GM18526 (cell line): ENCODE data around the gene LPO.

ENCODE experiments used
- POLR2A ChIP-seq: IDR thresholded peaks from 3 replicates; pipeline ENCODE4 v1.6.1; 2011; ENCODE audit not compliant: insufficient read length; ENCODE audit errors: extremely low read depth

The LPO gene

GRCh38 chr17:58238147-58238634 is at the start of gene LPO:
TSS of gene LPO (plus strand) at chr17:58238584. CDS start at chr17:58242980, 4,396 bp downstream.
- TF ChIP-seq POLR2A = no peak

GRCh38 chr17:58189436-58190146 is 48.8 kb upstream of the LPO start:
- TF ChIP-seq POLR2A = no peak

GRCh38 chr17:58191241-58191896 is 47.0 kb upstream of the LPO start:
- no peak for TF ChIP-seq POLR2A

- no peak for TF ChIP-seq POLR2A
Measured at GRCh38 chr17:58192612-58193011, 45.8 kb upstream of the LPO start, which contains the start of gene EPX. TSS of gene EPX (plus strand) at chr17:58192726. CDS start at chr17:58192847, 121 bp downstream.

- TF ChIP-seq POLR2A = no peak
Measured at GRCh38 chr17:58193641-58194255, 44.6 kb upstream of the LPO start.

GRCh38 chr17:58195518-58196123 is 42.8 kb upstream of the LPO start:
- TF ChIP-seq POLR2A = no peak

GRCh38 chr17:58196610-58197009 is 41.8 kb upstream of the LPO start:
- TF ChIP-seq POLR2A = no peak

GRCh38 chr17:58200024-58200633 is 38.3 kb upstream of the LPO start:
- no peak for TF ChIP-seq POLR2A

- TF ChIP-seq POLR2A = no peak
Measured at GRCh38 chr17:58202859-58203258, 35.5 kb upstream of the LPO start.

- no peak for TF ChIP-seq POLR2A
Measured at GRCh38 chr17:58204796-58205195, 33.6 kb upstream of the LPO start.

GRCh38 chr17:58205936-58206335 is 32.4 kb upstream of the LPO start:
- TF ChIP-seq POLR2A = no peak

GRCh38 chr17:58207451-58207850 is 30.9 kb upstream of the LPO start:
- TF ChIP-seq POLR2A = no peak

GRCh38 chr17:58208344-58208743 is 30.0 kb upstream of the LPO start:
- no peak for TF ChIP-seq POLR2A

- TF ChIP-seq POLR2A = no peak
Measured at GRCh38 chr17:58210922-58211321, 27.5 kb upstream of the LPO start.

GRCh38 chr17:58215685-58216084 is 22.7 kb upstream of the LPO start:
- no peak for TF ChIP-seq POLR2A

- TF ChIP-seq POLR2A = no peak
Measured at GRCh38 chr17:58217766-58218165, 20.6 kb upstream of the LPO start.
